Esophagus squamous epithelium (tissue), 5 donors: ENCODE results near the gene PCP4. TPM values are rescaled to one million over a fixed set of nuclear protein-coding genes. Genes with fewer than 3 reads are reported as not detected.

Source experiments
- DNase-seq: peaks from one replicate; lab custom pipeline; 2025; lab: John Stamatoyannopoulos, UW
- H3K27ac ChIP-seq, 4 donors: fragments of 200-600 bp; sonication (generic); one replicate each; pipeline ENCODE4 v1.5.1; 2016 to 2019; ENCODE audit warnings: mild to moderate bottlenecking in 1 of 4
- H3K27me3 ChIP-seq, 4 donors: fragments of 200-600 bp; sonication (generic); 1 replicate in 3 of 4; 2 replicates in 1 of 4; pipeline versions ENCODE4 v1.5.1 to v1.6.0; 2017 to 2021; ENCODE audit warnings: antibody characterized with exemption in 1 of 4
- H3K36me3 ChIP-seq, 3 donors: fragments of 200-600 bp; sonication (generic); one replicate each; pipeline ENCODE4 v1.5.1; 2016 to 2019
- H3K4me1 ChIP-seq, 3 donors: fragments of 200-600 bp; sonication (generic); one replicate each; pipeline ENCODE4 v1.5.1; 2017 to 2019
- H3K4me3 ChIP-seq, 4 donors: fragments of 200-600 bp; sonication (generic); 1 replicate in 3 of 4; 2 replicates in 1 of 4; pipeline ENCODE4 v1.5.1; 2016 to 2019; ENCODE audit warnings: mild to moderate bottlenecking in 2 of 4, moderate library complexity in 1 of 4
- H3K9me3 ChIP-seq, 3 donors: fragments of 200-600 bp; sonication (generic); one replicate each; pipeline ENCODE4 v1.5.1; 2016 to 2019
- CTCF ChIP-seq, 6 experiments: fragments of 450-650 bp in 4 of 6; fragments of 200-600 bp in 2 of 6; sonication (generic) in 2 of 6; IDR thresholded peaks; one replicate each; pipeline ENCODE4 v1.5.1; 2016 to 2019; ENCODE audit warnings: antibody characterized with exemption in 6 of 6, mild to moderate bottlenecking in 4 of 6, moderate library complexity in 4 of 6
- POLR2A ChIP-seq, 4 donors: fragments of 450-650 bp; IDR thresholded peaks; one replicate each; pipeline ENCODE4 v1.6.1; 2017; ENCODE audit warnings: antibody characterized with exemption in 4 of 4, mild to moderate bottlenecking in 4 of 4, moderate library complexity in 3 of 4
- WGBS, 2 donors: methylation state at CpG; one replicate each; pipeline ENCODE4 v1.1.5; 2018; 5-methylcytosine and 5-hydroxymethylcytosine counted together
- intact Hi-C: fragments of 100-400 bp; cut with DNase I; formaldehyde crosslinking; loops from one replicate; pipeline ENCODE4 v1.15.0; 2022
- total RNA-seq, 4 donors: library from RNA; depleted of rRNA; stranded (reverse); fragments of >200 nt; gene quantifications; one replicate each; pipeline ENCODE4 v1.1.0, GENCODE V29; 2016
- donor health status: DM: yes; HTN: yes; CAD: no.

PCP4 gene
- total RNA-seq, 4 donors from 2014 or later, result 0.83 to 82.4 (median 12.7) TPM

- TF ChIP-seq POLR2A (IDR thresholded peaks at IDR 0.05), result no peak
- TF ChIP-seq CTCF (IDR thresholded peaks at IDR 0.05), result no peak
- H3K36me3 ChIP-seq, result no peaks in the 10 kb centered on the region
- intact Hi-C loops, result no loop called here
- no peak overlapping the region for H3K27ac ChIP-seq
- H3K4me3 ChIP-seq, result no peak overlapping the region
- no peaks in the 10 kb centered on the region for H3K4me1 ChIP-seq
- 82 to 86% methylated on average over 11 to 12 of the region's 14 CpGs for WGBS, 2 donors
- no peak for DNase-seq
- H3K9me3 ChIP-seq, result peaks cover 0 to 29% (median 2%) of the 10 kb centered on the region in 3 donors
- H3K27me3 ChIP-seq, result peaks cover 0 to 11% (median 0%) of the 10 kb centered on the region in 4 donors
Observed at GRCh38 chr21:39972976-39973770, 105.9 kb downstream of the PCP4 start.

GRCh38 chr21:39976800-39977199, 109.6 kb downstream of the PCP4 start:
- WGBS, 2 donors, result 74% methylated on average over 5 of the region's 5 CpGs; no CpG with 5 or more reads in 1 of the 2 donors
- DNase-seq, result no peak

More at GRCh38 chr21:39976800-39977199, 109.6 kb downstream of the PCP4 start:
- Histone ChIP-seq H3K27ac (no peak overlapping the region), H3K4me1 (no peaks in the 10 kb centered on the region), H3K4me3 (no peak overlapping the region), H3K27me3 (peaks cover 0 to 11% (median 0%) of the 10 kb centered on the region in 4 donors), H3K36me3 (no peaks in the 10 kb centered on the region), H3K9me3 (peaks cover 0 to 29% (median 2%) of the 10 kb centered on the region in 3 donors)
- intact Hi-C loops, result no loop called here
- TF ChIP-seq CTCF (IDR thresholded peaks at IDR 0.05), result no peak
- TF ChIP-seq POLR2A (IDR thresholded peaks at IDR 0.05), result no peak

Other genes starting within 250 kb of the PCP4 start
- gene IGSF5, start 122.3 kb upstream of the PCP4 start, total RNA-seq, result under 1 TPM in 1 of 4 donors, not detected in 3; 0.12 TPM